Trophoblast cell (in vitro differentiated cells and primary cell): ENCODE results near the gene TENM4.

Source experiments
- DNase-seq, 2 donors: peaks; one replicate each; pipeline ENCODE4 v3.0.0-alpha.2; 2016
- H2AFZ ChIP-seq: 2 replicates; pipeline ENCODE4 v1.6.1; 2013; ENCODE audit warnings: low read length, moderate library complexity, mild to moderate bottlenecking; ENCODE audit not compliant: insufficient read depth, poor library complexity
- H2AK5ac ChIP-seq: 2 replicates; pipeline ENCODE4 v1.6.1; 2013; ENCODE audit warnings: mild to moderate bottlenecking, low read length
- H2BK120ac ChIP-seq: 2 replicates; pipeline ENCODE4 v1.6.1; 2013; ENCODE audit warnings: low read length, mild to moderate bottlenecking, moderate library complexity; ENCODE audit not compliant: insufficient read depth, poor library complexity
- H2BK12ac ChIP-seq: 2 replicates; pipeline ENCODE4 v1.6.1; 2013; ENCODE audit warnings: mild to moderate bottlenecking, low read length, moderate library complexity
- H2BK5ac ChIP-seq: 2 replicates; pipeline ENCODE4 v1.6.1; 2013; ENCODE audit warnings: low read length, low read depth, moderate library complexity, mild to moderate bottlenecking; ENCODE audit not compliant: poor library complexity
- H3K14ac ChIP-seq: 2 replicates; pipeline ENCODE4 v1.6.1; 2013; ENCODE audit warnings: mild to moderate bottlenecking, low read length
- H3K18ac ChIP-seq: 2 replicates; pipeline ENCODE4 v1.6.1; 2013; ENCODE audit warnings: mild to moderate bottlenecking, low read length
- H3K23ac ChIP-seq: 2 replicates; pipeline ENCODE4 v1.6.1; 2013; ENCODE audit warnings: low read length
- H3K27ac ChIP-seq: 2 replicates; pipeline ENCODE4 v1.5.1; 2013; ENCODE audit warnings: low read depth, mild to moderate bottlenecking, inconsistent platforms, low read length, moderate library complexity
- H3K27me3 ChIP-seq: 2 replicates; pipeline ENCODE4 v1.6.1; 2013; ENCODE audit warnings: inconsistent platforms, mild to moderate bottlenecking, low read length, moderate library complexity; ENCODE audit not compliant: insufficient read depth
- H3K36me3 ChIP-seq, 2 experiments: 1 replicate in 1 of 2; 2 replicates in 1 of 2; pipeline ENCODE4 v1.6.1; 2013; ENCODE audit warnings: low read length in 2 of 2, mild to moderate bottlenecking in 2 of 2, moderate library complexity in 1 of 2; ENCODE audit not compliant: insufficient read depth in 2 of 2, control insufficient read depth in 1 of 2
- H3K4ac ChIP-seq: 2 replicates; pipeline ENCODE4 v1.6.1; 2013; ENCODE audit warnings: low read depth, mild to moderate bottlenecking, low read length, moderate library complexity
- H3K4me1 ChIP-seq, 2 experiments: 1 replicate in 1 of 2; 2 replicates in 1 of 2; pipeline ENCODE4 v1.6.1; 2013; ENCODE audit warnings: low read length in 2 of 2, mild to moderate bottlenecking in 2 of 2, moderate library complexity in 1 of 2; ENCODE audit not compliant: insufficient read depth in 2 of 2, control insufficient read depth in 1 of 2
- H3K4me2 ChIP-seq: 2 replicates; pipeline ENCODE4 v1.6.1; 2013; ENCODE audit warnings: inconsistent platforms, mild to moderate bottlenecking, low read length, moderate library complexity
- H3K4me3 ChIP-seq: 2 replicates; pipeline ENCODE4 v1.5.1; 2013; ENCODE audit warnings: mild to moderate bottlenecking, low read depth, low read length, inconsistent platforms
- H3K79me1 ChIP-seq: one replicate; pipeline ENCODE4 v1.6.1; 2013; ENCODE audit warnings: low read length
- H3K79me2 ChIP-seq: 2 replicates; pipeline ENCODE4 v1.6.1; 2013; ENCODE audit warnings: low read length, mild to moderate bottlenecking; ENCODE audit not compliant: control insufficient read depth, insufficient read depth, poor library complexity
- H3K9ac ChIP-seq: 2 replicates; pipeline ENCODE4 v1.6.1; 2013; ENCODE audit warnings: mild to moderate bottlenecking, low read length
- H3K9me3 ChIP-seq: 2 replicates; pipeline ENCODE4 v1.6.1; 2013; ENCODE audit warnings: low read depth, mild to moderate bottlenecking, control low read depth, inconsistent platforms, low read length; ENCODE audit not compliant: insufficient read depth
- H4K12ac ChIP-seq: 2 replicates; pipeline ENCODE4 v1.6.1; 2013; ENCODE audit warnings: low read depth, mild to moderate bottlenecking, low read length, moderate library complexity
- H4K8ac ChIP-seq: 2 replicates; pipeline ENCODE4 v1.6.1; 2013; ENCODE audit warnings: low read depth, mild to moderate bottlenecking, low read length, moderate library complexity
- H4K91ac ChIP-seq: one replicate; pipeline ENCODE4 v1.6.1; 2013; ENCODE audit warnings: low read depth, mild to moderate bottlenecking, low read length, moderate library complexity
- WGBS: extraction: QIAGEN DNeasy Blood & Tissue Kit; methylation state at CpG from one replicate; pipeline ENCODE4 v1.1.7; 2013; ENCODE audit warnings: missing lambda C conversion rate; ENCODE audit not compliant: insufficient read length, insufficient coverage; ENCODE audit errors: extremely low coverage; 5-methylcytosine and 5-hydroxymethylcytosine counted together

The TENM4 gene

GRCh38 chr11:78851878-78852586 is 588.8 kb downstream of the TENM4 start:
- Histone ChIP-seq H2BK5ac (no peak overlapping the region), H3K79me2 (no peaks in the 10 kb centered on the region), H3K4me2 (no peak overlapping the region), H3K36me3 (peaks cover 9 to 16% of the 10 kb centered on the region in 2 experiments), H3K4ac (no peak overlapping the region), H2AFZ (no peak overlapping the region), H3K9me3 (no peaks in the 10 kb centered on the region), H3K9ac (no peak overlapping the region), H3K27me3 (no peaks in the 10 kb centered on the region), H4K12ac (no peak overlapping the region), H3K4me3 (no peak overlapping the region), H2AK5ac (no peak overlapping the region), H3K4me1 (peaks cover 3 to 6% of the 10 kb centered on the region in 2 experiments), H3K14ac (peak overlapping the region; percentile 63), H4K8ac (no peak overlapping the region), H3K18ac (no peak overlapping the region), H3K27ac (no peak overlapping the region), H3K79me1 (peaks cover 4% of the 10 kb centered on the region), H4K91ac (no peak overlapping the region), H3K23ac (no peak overlapping the region), H2BK120ac (no peak overlapping the region), H2BK12ac (no peak overlapping the region)
- DNase-seq: no peak
- no CpG with 5 or more reads among the region's 7 CpGs for whole genome bisulfite sequencing

- no peak overlapping the region for H4K8ac ChIP-seq
- H3K4me3 ChIP-seq: no peak overlapping the region
- WGBS: no CpG with 5 or more reads among the region's 3 CpGs
- no peak overlapping the region for H3K27ac ChIP-seq
- H2AFZ ChIP-seq: no peak overlapping the region
- no peak overlapping the region for H2AK5ac ChIP-seq
- peaks cover 11 to 21% of the 10 kb centered on the region in 2 experiments for H3K36me3 ChIP-seq
- no peaks in the 10 kb centered on the region for H3K79me2 ChIP-seq
- DNase-seq: no peak
- no peak overlapping the region for H4K91ac ChIP-seq
- H3K4ac ChIP-seq: no peak overlapping the region
- no peak overlapping the region for H2BK5ac ChIP-seq
- H3K4me1 ChIP-seq: peaks cover 3 to 6% of the 10 kb centered on the region in 2 experiments
- no peak overlapping the region for H3K4me2 ChIP-seq
- no peaks in the 10 kb centered on the region for H3K27me3 ChIP-seq
- H3K18ac ChIP-seq: no peak overlapping the region
- H3K14ac ChIP-seq: no peak overlapping the region
- H2BK120ac ChIP-seq: no peak overlapping the region
- H3K9ac ChIP-seq: no peak overlapping the region
- H2BK12ac ChIP-seq: no peak overlapping the region
- no peak overlapping the region for H4K12ac ChIP-seq
- H3K9me3 ChIP-seq: no peaks in the 10 kb centered on the region
- H3K79me1 ChIP-seq: peaks cover 4% of the 10 kb centered on the region
- H3K23ac ChIP-seq: no peak overlapping the region
Observed at GRCh38 chr11:78850078-78850477, 590.8 kb downstream of the TENM4 start.

DNA sequence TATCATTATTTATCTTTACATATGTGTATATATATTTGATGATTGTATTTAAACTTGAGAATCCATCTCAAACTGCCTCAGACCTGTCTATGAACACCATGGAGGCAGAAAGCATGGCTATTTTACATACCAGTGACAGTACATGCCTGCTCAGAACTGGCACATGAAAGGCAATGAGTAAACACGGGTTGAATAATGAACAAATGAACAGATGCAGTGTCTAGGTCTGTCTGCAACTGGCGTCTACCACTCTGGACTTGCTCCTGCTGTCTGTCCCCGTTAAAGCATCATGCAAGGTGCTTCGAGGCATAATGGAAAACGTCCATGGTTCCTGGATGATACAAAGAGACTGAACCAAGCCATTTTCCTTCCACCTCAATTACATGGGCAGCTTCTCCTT is 594.6 kb downstream of the TENM4 start:
- peaks cover 0 to 2% of the 10 kb centered on the region in 2 experiments for H3K4me1 ChIP-seq

DNA sequence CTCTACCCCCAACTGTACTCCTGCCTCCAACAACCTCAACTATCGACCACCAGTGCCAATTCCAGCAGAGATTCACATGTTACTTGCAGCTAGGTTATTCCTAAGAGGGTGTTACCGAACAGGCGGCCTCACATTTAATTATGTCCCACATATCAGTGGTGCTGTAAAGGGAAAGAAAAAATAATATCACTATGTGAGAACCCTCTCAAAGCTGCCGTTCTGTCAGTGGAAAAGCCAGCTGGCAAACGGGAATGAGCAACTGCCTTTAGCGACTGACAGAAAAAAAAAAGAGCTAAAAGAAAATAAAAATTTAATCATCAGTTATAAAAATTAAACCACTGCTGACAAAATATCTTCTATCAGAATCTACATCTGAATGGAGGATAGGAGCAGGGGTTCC is 595.3 kb downstream of the TENM4 start:
- Histone ChIP-seq H4K91ac (no peak overlapping the region), H3K18ac (no peak overlapping the region), H3K4me1 (peaks cover 0 to 2% of the 10 kb centered on the region in 2 experiments), H3K4me2 (no peak overlapping the region), H3K4me3 (no peak overlapping the region), H2AK5ac (no peak overlapping the region), H2BK12ac (no peak overlapping the region), H3K4ac (no peak overlapping the region), H3K79me1 (no peaks in the 10 kb centered on the region), H3K36me3 (peaks cover 5 to 9% of the 10 kb centered on the region in 2 experiments), H3K79me2 (no peaks in the 10 kb centered on the region), H4K8ac (no peak overlapping the region), H3K27ac (no peak overlapping the region), H3K23ac (no peak overlapping the region), H2BK5ac (no peak overlapping the region), H4K12ac (no peak overlapping the region), H3K9ac (no peak overlapping the region), H3K14ac (no peak overlapping the region), H3K27me3 (no peaks in the 10 kb centered on the region), H3K9me3 (no peaks in the 10 kb centered on the region), H2BK120ac (no peak overlapping the region), H2AFZ (no peak overlapping the region)
- no peak for DNase-seq
- WGBS: no CpG with 5 or more reads among the region's 6 CpGs

More for the DNA sequence above, 594.6 kb downstream of the TENM4 start:
- H3K18ac ChIP-seq: no peak overlapping the region
- H3K4ac ChIP-seq: no peak overlapping the region
- no peak overlapping the region for H4K91ac ChIP-seq
- no CpG with 5 or more reads among the region's 5 CpGs for WGBS
- no peak overlapping the region for H3K23ac ChIP-seq
- no peaks in the 10 kb centered on the region for H3K79me1 ChIP-seq
- H4K12ac ChIP-seq: no peak overlapping the region
- no peak overlapping the region for H3K9ac ChIP-seq
- no peak overlapping the region for H3K4me2 ChIP-seq
- H2BK12ac ChIP-seq: peak overlapping the region; percentile 26
- no peak overlapping the region for H2BK5ac ChIP-seq
- H3K9me3 ChIP-seq: no peaks in the 10 kb centered on the region
- no peaks in the 10 kb centered on the region for H3K27me3 ChIP-seq
- no peak for DNase-seq
- H3K4me3 ChIP-seq: no peak overlapping the region
- H2AFZ ChIP-seq: no peak overlapping the region
- H3K27ac ChIP-seq: no peak overlapping the region
- no peak overlapping the region for H4K8ac ChIP-seq
- no peak overlapping the region for H2AK5ac ChIP-seq
- peaks cover 5 to 11% of the 10 kb centered on the region in 2 experiments for H3K36me3 ChIP-seq
- no peaks in the 10 kb centered on the region for H3K79me2 ChIP-seq
- no peak overlapping the region for H3K14ac ChIP-seq
- H2BK120ac ChIP-seq: no peak overlapping the region
